HL-60 (cell line): ENCODE results near the gene ACVR2B.

Source experiments
- CTCF ChIP-seq: IDR thresholded peaks from one replicate; pipeline ENCODE4 v1.5.1; 2011; ENCODE audit warnings: low read length, control low read depth, inconsistent platforms; ENCODE audit not compliant: insufficient read depth
- GABPA ChIP-seq: IDR thresholded peaks from 2 replicates; pipeline ENCODE4 v1.6.1; 2012; ENCODE audit warnings: low read depth
- POLR2AphosphoS5 ChIP-seq: IDR thresholded peaks from 2 replicates; pipeline ENCODE4 v1.6.1; 2012; ENCODE audit warnings: low read depth
- REST ChIP-seq: IDR thresholded peaks from 2 replicates; pipeline ENCODE4 v1.6.1; 2012; ENCODE audit warnings: low read depth; ENCODE audit not compliant: insufficient replicate concordance
- SPI1 ChIP-seq: IDR thresholded peaks from 2 replicates; pipeline ENCODE4 v1.6.1; 2012; ENCODE audit warnings: low read depth, mild to moderate bottlenecking, borderline replicate concordance

- TF ChIP-seq CTCF: no peak
- no peak for TF ChIP-seq GABPA
- no peak for TF ChIP-seq REST
- peak; percentile 30; the same call in 1 of the 2 replicates for TF ChIP-seq POLR2AphosphoS5
- no peak for TF ChIP-seq SPI1
Observed at GRCh38 chr3:38454178-38454883, 641 bp downstream of the ACVR2B start.
